Activated naive CD4-positive, alpha-beta T cell treated with Interleukin-2 at 50 U/mL for 16 hours (primary cell): ENCODE results near the gene GNAS-AS1.

ENCODE experiments used
- DNase-seq: peaks from one replicate; pipeline ENCODE4 v3.0.0-alpha.2; 2020

Gene GNAS-AS1

GRCh38 chr20:58854638-58855471 is 4.2 kb upstream of the GNAS-AS1 start:
- DNase-seq = no peak

GRCh38 chr20:58853976-58854637 is 3.4 kb upstream of the GNAS-AS1 start:
- DNase-seq = no peak

DNA sequence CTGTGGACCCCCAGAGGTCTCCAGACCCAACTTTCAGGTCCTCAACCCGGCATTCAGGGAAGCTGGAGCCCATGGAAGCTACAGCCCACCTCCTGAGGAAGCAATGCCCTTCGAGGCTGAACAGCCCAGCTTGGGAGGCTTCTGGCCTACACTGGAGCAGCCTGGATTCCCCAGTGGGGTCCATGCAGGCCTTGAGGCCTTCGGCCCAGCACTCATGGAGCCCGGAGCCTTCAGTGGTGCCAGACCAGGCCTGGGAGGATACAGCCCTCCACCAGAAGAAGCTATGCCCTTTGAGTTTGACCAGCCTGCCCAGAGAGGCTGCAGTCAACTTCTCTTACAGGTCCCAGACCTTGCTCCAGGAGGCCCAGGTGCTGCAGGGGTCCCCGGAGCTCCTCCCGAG is 2.8 kb upstream of the GNAS-AS1 start:
- no peak for DNase-seq

DNA sequence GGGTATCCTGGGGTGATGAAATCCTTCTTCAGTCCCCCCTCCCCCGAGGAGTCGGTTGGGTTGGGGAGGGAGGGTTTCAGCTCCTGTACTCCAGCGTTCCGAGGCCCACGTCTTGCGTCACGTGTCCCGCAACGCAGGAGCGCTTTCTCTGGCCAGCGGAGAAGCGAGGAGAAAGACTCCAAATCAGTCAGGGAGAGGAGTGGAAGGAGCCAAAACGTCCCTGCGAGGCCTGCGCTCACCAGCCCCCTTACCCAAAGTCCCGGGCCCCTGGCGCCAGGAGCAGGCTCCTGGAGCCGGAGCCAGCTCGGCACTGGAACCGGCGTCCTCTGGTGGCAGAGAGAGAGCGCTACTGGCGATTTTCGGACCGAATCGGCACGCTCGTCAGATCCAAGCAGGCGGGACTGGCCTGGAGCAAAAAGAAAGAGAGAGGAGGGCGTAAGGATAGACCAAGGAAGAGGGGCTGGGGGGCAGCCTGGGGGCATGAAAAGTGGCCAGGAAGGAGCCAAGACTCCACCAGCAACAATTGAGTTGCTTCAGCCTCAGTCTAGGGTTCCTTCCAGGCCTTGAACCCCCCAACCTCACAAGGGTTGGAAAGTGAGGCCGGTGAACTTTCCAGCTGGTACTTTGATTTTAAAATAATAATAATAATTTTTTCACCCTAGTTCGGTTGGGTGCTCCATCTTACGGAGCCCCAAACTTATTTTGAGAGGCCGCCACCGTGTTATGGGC is 2.0 kb upstream of the GNAS-AS1 start, which contains the start of gene GNAS:
GNAS (plus strand) TSS at position 174 of the 729 bp plus-strand sequence.
- peak; percentile 59 for DNase-seq

DNA sequence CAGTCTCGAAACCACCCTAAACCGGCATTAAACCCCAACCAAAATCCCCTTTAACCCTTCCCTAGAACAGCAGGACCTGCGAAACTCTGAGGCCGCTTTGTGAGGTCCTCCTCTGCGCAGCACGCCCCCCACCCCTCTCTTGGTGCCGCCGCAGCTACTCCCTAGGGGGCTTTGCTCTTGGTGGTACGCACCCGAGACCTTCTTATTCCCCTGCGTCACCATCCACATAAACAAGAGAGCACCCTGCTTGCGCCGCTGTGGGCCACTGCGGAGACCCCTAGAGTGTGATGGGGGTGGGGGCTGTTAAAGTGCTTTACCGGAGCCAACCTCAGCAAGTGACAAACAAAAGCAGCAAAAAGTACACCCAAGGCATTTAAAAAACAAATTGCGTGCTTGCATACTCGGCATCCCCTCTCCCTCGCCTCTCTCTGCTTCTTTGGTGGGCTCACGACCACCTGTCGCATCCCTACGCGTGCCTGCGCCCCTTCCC is 1.3 kb upstream of the GNAS-AS1 start:
- no peak for DNase-seq

DNA sequence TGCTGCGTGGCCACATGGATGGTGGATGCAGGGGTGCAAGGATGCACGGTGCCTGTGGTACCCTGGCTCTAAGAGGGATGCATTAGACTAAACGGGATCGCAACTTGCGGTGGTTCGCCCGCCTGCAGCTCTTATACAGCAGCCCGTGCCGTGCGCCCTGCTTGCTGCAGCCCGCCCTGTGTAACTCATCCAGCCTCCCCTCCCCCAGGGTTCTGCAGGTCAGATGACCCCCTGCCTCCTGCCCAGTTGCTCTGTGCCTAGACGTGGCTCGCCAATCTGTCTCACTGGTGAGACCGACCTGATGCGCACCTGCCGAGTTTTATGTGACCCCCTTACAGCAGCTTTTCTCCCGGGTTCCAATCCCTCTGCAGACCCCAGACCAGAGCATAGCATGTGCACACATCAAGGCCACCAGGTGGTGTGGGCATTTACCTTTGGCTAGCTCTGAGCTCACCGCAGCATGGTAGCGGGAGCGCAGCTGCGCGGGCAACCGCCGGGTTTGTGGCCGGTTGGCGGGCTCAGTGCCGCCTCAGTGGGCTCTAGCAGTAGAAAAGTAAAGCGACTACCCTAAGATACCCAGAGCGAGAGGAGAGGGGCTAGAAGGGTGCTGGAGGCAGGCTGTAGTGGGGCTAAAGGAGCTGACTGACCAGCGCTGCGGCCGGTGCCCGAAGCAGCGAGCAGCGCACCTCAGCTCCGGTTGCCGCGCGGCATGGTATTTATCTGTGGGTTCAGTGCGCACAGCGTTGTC is 693 bp upstream of the GNAS-AS1 start:
- DNase-seq = no peak

GRCh38 chr20:58847463-58847862 is 3.2 kb downstream of the GNAS-AS1 start:
- no peak for DNase-seq

DNA sequence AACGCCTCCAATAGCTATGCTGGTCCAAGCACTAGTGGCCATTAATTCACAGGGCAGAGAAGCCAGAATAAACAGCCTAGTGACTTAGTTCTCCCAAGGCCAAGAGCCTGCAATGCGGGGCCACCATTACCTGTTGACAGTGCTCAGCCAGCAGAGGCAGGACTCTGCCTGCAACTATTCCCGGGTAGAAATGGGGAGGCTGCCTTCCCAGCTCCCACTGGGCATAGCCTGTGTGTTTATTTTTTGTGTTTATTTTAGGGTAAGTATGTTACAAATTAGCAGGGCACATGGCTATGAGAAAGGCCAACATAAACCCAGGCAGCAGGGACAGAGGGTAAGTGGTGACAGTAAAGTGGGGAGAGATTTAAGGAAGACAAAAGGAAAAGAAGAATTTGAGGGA is 5.0 kb downstream of the GNAS-AS1 start:
- DNase-seq = no peak

DNA sequence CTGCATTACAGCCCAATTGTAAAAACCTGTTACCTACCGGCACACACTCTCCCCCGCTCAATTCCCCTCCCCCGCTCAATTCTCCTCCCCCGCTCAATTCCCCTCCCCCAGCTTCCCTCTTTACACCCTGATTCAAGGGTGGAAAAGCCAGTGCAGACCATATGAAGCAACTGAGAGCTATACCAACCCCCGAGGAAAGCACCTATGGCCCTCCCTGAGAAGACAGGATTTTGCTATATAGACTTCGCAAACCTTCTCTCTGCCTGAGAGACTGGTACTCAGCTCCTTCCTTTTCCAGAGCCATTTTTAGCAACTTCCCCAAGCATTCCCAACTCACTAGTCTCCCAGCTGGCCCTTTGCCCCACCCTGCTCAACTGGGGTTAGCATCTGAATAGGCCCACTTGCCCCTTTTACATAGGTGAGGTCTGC is 7.6 kb downstream of the GNAS-AS1 start:
- DNase-seq = no peak

DNA sequence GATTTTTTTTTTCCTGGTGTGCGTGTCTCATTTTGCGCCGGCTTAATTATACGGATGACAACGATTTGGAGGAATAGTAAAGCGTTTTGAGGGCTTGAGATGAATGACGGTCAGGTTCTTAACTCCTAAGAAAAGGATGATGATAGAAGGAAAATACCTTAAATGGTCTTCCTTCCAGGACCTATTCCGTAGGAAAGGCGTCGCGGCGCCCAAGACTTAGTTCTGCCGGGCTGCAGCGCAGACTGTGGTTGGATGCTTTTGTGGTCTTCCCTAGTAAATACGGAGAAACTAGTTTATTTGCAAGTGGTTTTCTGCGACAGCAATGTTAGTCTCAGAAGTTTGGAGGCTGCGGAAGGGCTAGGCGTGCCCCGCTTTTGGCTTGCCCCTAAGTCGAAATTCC is 8.4 kb downstream of the GNAS-AS1 start:
- no peak for DNase-seq

- no peak for DNase-seq
Observed at GRCh38 chr20:58841539-58842264, 9.0 kb downstream of the GNAS-AS1 start.

DNA sequence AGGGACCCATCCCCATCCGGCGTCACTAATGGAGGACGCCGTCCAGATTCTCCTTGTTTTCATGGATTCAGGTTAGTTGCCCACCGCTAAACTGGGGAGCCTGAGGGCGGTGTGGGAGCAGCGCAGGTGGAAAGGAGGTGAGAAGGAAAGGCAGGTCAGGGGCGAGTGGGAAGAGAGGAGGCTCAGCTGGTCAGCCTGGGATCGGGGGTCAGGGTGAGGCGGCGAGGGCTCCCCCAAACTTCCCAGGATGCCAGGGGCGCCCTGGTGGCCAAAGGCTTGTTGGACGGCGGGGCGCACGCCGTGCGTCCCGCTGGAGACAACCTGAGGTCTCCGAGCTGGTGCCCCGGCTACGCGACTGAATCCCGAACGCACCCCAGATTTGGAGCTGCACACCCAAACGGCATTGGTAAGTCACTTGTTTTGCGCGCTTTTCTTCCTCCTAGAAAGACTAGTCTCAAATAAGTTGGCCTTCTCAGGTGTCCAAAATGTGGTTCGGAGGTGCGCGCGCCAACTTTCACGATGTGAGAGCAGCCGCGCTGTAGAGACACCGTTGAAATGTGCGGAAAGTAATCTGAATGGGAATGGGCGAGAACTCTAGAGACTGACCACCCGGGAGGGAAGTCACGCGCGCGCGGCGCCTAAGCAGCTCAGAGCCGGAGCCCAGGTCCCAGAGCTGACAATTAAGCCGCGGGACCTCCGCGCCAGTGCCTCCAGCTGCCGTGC is 9.7 kb downstream of the GNAS-AS1 start:
- DNase-seq = no peak

DNA sequence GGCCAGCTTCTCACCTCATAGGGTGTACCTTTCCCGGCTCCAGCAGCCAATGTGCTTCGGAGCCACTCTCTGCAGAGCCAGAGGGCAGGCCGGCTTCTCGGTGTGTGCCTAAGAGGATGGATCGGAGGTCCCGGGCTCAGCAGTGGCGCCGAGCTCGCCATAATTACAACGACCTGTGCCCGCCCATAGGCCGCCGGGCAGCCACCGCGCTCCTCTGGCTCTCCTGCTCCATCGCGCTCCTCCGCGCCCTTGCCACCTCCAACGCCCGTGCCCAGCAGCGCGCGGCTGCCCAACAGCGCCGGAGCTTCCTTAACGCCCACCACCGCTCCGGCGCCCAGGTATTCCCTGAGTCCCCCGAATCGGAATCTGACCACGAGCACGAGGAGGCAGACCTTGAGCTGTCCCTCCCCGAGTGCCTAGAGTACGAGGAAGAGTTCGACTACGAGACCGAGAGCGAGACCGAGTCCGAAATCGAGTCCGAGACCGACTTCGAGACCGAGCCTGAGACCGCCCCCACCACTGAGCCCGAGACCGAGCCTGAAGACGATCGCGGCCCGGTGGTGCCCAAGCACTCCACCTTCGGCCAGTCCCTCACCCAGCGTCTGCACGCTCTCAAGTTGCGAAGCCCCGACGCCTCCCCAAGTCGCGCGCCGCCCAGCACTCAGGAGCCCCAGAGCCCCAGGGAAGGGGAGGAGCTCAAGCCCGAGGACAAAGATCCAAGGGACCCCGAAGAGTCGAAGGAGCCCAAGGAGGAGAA is 10.5 kb downstream of the GNAS-AS1 start:
- DNase-seq = no peak

- peak; percentile 53 for DNase-seq
Observed at GRCh38 chr20:58839474-58839874, 11.2 kb downstream of the GNAS-AS1 start.

GRCh38 chr20:58838174-58838573 is 12.5 kb downstream of the GNAS-AS1 start:
- no peak for DNase-seq

DNA sequence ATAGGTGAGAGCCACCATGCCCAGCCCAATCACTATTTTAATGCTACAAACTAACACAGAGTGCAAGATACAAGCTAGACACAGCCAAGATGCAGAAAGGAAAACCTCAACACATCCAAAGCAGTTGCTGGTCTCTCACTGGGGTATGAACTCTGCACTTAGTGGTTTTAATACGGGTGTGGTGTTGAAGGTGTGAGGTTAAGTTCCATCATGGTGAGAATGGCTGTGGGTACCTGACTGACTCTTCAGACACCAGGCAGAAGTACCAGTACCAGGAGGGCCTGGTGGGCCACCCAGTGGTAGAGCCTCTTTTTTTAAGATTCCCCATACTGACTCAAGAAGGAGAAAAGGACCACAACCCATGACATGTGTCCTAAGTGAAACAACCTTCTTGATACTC is 13.0 kb downstream of the GNAS-AS1 start:
- no peak for DNase-seq

DNA sequence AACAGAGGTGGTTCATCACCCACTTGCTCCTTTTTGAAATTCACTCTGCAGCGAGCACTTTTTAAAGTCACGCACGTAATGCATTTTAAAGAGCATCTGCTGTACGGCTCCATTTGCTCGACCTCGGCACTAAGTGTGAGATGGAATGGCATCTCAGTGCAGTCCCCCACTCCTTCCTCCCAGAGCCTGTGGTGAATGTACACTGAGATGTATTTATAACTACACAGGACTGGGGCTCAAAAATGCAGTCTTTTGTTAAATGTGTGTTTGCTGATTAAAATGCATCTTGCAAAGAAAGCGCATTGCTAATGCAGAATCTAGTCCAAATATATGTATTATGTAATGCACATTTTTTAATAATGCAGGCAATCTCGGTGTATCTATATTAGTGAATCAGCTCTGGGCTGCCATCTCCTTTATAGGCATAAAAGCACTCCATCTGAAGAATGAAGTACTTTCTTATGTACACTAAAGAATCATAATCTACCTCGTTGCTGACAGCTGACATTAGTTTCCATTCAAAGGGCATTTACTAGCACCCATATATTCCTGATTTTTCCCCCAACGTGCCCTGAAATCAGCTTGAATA is 14.0 kb downstream of the GNAS-AS1 start:
- DNase-seq = no peak

DNA sequence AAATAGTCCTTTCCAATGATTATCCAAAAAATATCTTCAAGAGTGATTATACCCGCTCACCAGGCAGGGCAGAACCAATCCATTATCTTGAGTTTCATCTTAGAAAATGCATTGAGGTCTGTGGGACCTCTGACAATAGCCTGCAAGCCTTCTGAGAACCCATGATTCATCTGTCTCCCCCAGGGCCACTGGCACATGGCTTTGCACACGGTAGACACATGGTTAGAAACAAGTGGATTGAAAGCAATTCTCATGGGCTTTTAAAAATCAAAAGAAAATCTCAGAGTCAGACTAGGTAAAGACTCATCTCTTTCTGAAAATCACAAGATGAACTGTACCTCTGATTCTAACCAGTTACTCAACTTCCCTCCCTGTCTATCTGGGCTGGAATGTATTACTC is 15.5 kb downstream of the GNAS-AS1 start:
- DNase-seq = no peak

- no peak for DNase-seq
Observed at GRCh38 chr20:58833921-58834320, 16.8 kb downstream of the GNAS-AS1 start.

GRCh38 chr20:58832457-58832856 is 18.2 kb downstream of the GNAS-AS1 start:
- no peak for DNase-seq
